ENCODE results near the gene SNED1. TPM values are rescaled to one million over a fixed set of nuclear protein-coding genes. Genes with fewer than 3 reads are reported as not detected.

Gene SNED1
- total RNA-seq, 2 donors from 2014 or later, result 42.0 to 72.1 TPM

DNA sequence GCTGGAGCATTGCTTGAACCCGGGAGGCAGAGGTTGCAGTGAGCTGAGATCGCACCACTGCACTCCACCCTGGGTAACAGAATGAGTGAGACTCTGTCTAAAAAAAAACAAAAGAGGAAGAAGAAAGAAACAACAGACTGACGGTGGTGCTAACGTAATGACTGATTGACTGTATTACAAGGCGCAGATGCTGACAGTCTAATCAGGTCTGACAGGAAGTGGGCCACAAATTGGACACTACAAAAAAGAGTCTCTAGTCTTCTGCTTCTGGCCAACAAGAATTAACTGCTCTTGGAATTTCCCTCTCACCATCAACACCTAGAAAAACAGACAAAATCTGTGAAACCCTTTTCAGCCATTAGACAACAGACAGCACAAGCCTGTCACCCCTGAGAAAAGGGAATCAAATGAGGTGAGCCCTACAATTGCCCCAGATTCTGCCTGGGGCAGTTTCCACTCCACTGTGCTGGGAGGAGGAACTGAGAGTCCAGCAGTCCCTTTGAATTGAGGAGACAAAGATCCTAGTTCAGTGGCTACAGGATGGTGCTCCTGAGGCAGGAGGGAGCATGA, 43.3 kb downstream of the SNED1 start:
- no peak for DNase-seq
- Mint-ChIP-seq H3K36me3 (ENCODE audit: low read depth) (peaks cover 4% of the 10 kb centered on the region), H3K27ac (peak overlapping the region; percentile 86), H3K27me3 (no peaks in the 10 kb centered on the region), H3K4me1 (peaks cover 22% of the 10 kb centered on the region), H3K4me3 (no peak overlapping the region)
- peak; percentile 62 for ATAC-seq
- H3K9me3 ChIP-seq (ENCODE audit: control insufficient read depth, low read length, poor library complexity, severe bottlenecking), result no peaks in the 10 kb centered on the region

DNA sequence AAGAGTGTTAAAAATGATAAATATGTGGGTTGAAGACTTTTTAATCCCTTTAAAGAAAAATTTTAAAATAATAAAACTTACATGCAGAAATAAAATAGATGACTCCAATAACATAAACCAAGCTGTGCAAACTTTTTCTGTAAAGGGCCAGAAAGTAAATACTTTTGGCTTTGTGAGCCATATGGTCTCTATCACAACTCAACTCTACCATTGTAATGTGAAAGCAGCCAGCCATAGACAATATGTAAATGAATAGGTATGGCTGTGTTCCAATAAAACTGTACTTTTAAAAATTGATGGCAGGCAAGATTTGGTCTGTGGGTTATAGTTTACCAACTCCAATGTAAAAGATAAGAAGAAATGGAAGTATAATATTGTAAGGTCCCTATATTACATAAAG, 45.2 kb downstream of the SNED1 start:
- no peak for DNase-seq
- H3K27me3 Mint-ChIP-seq, result no peaks in the 10 kb centered on the region
- H3K4me3 Mint-ChIP-seq, result no peak overlapping the region
- peak overlapping the region; percentile 14 for H3K27ac Mint-ChIP-seq
- H3K4me1 Mint-ChIP-seq, result peaks cover 15% of the 10 kb centered on the region
- peaks cover 4% of the 10 kb centered on the region for H3K36me3 Mint-ChIP-seq (ENCODE audit: low read depth)
- no peaks in the 10 kb centered on the region for H3K9me3 ChIP-seq (ENCODE audit: control insufficient read depth, low read length, poor library complexity, severe bottlenecking)
- no peak for ATAC-seq

DNA sequence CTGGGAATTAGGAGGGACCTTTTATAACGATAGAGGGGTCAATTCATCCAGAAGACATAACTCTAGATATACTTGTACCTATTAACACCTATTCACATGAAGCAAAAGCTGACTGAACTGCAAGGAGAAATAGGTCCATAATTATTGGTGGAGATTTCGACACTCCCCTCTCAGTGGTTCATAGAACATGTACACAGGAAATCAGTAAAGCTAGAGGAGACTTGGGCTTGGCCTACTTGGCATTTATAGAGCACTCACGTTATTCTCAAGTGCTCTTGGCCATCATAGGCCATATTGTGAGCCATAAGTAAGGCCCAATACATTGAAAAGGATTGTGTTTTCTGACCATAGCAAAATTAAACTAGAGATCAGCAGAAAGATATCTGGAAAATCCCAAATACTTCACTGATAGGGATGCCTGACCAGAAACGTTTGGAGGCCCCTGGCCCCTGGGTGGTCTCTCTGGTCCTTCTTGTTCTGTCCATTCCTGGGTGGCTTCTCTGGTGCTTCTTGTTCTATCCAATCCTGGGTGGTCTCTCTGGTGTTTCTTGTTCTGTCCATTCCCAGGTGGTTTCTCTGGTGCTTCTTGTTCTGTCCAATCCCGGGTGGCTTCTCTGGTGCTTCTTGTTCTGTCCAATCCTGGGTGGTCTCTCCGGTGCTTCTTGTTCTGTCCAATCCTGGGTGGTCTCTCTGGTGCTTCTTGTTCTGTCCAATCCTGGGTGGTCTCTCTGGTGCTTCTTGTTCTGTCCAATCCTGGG, 49.0 kb downstream of the SNED1 start:
- peaks cover 4% of the 10 kb centered on the region for H3K36me3 Mint-ChIP-seq (ENCODE audit: low read depth)
- H3K4me1 Mint-ChIP-seq, result peaks cover 3% of the 10 kb centered on the region
- no peak overlapping the region for H3K4me3 Mint-ChIP-seq
- H3K9me3 ChIP-seq (ENCODE audit: control insufficient read depth, low read length, poor library complexity, severe bottlenecking), result no peaks in the 10 kb centered on the region
- ATAC-seq, result no peak
- H3K27ac Mint-ChIP-seq, result no peak overlapping the region
- no peaks in the 10 kb centered on the region for H3K27me3 Mint-ChIP-seq
- DNase-seq, result no peak

GRCh38 chr2:241048149-241048948, 49.9 kb downstream of the SNED1 start:
- DNase-seq (no peak), ATAC-seq (no peak)
- Mint-ChIP-seq H3K4me1 (no peaks in the 10 kb centered on the region), H3K27ac (no peak overlapping the region), H3K27me3 (no peaks in the 10 kb centered on the region), H3K4me3 (no peak overlapping the region), H3K36me3 (ENCODE audit: low read depth) (peaks cover 2% of the 10 kb centered on the region)
- H3K9me3 ChIP-seq (ENCODE audit: control insufficient read depth, low read length, poor library complexity, severe bottlenecking), result no peaks in the 10 kb centered on the region

DNA sequence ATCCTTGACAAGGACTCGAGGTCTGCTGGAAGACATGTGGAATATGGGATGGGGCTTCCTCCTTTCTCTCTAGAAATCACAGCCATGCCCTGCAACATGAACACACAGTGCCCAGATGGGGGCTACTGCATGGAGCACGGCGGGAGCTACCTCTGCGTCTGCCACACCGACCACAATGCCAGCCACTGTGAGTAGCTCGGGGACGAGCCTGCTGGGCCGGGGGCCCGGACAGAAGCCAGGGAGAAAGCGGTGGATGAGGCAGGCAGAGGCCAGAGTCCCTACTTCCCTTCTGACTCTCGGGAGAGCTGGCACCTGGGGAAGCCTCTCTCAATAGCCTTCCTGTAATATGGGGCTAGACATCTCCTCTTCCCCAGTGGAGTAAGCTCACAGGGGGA, 50.5 kb downstream of the SNED1 start:
- Mint-ChIP-seq H3K4me1 (no peaks in the 10 kb centered on the region), H3K27me3 (no peaks in the 10 kb centered on the region), H3K4me3 (no peak overlapping the region), H3K27ac (no peak overlapping the region), H3K36me3 (ENCODE audit: low read depth) (peaks cover 2% of the 10 kb centered on the region)
- ATAC-seq (no peak), DNase-seq (no peak)
- no peaks in the 10 kb centered on the region for H3K9me3 ChIP-seq (ENCODE audit: control insufficient read depth, low read length, poor library complexity, severe bottlenecking)

- no peaks in the 10 kb centered on the region for H3K9me3 ChIP-seq (ENCODE audit: control insufficient read depth, low read length, poor library complexity, severe bottlenecking)
- Mint-ChIP-seq H3K4me1 (peaks cover under 1% of the 10 kb centered on the region), H3K36me3 (ENCODE audit: low read depth) (peaks cover 2% of the 10 kb centered on the region), H3K4me3 (peak overlapping the region; percentile 33), H3K27ac (no peak overlapping the region), H3K27me3 (no peaks in the 10 kb centered on the region)
- ATAC-seq (no peak), DNase-seq (peak in 1 of 3 donors; percentile 9)
Measured at GRCh38 chr2:241049739-241050623, 51.6 kb downstream of the SNED1 start.

DNA sequence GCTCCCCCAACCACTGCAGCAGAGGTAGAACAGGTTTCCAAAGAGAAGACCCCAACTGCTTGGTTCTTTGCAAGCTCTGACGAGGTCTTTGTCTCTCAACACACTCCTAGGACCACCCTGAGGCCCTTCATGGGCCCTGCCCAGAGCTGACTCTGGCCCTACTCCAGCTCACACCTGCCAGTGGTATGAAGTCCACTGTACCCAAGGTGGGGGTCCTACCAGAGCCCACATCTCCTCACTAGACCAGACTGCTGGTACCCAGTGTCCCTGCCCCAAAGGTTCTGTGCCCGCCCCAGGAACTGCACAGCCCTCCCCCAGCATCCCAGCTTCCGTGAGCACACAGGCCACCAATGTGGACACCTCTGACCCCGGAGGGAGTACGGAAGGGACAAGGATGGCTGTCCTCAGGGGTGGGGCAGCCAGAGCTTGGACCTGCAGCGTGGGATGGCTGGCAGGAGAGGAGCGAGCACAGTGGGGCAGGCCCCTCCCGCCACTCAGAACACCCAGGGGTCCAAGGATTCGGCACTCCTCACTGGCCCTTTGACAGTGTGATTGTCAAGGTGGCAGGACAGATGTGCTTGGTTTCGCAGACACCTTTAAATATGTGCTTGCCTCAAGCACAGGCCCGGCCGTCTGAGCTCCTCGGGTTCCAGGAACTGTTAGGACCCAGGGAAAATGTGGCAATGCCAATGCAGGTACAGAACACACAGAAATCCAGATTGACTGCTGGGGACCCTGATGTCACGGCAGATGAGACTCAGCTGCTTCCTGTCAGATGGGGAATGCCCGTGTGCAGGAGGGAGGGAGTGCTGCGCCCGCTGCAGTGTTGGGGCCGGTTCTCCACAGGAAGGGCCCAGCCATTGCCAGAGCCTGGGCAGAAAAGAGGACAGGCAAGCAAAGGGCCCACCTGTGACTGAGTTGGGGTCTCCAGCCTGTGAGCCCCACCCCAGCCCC, 52.5 kb downstream of the SNED1 start:
- Mint-ChIP-seq H3K27ac (no peak overlapping the region), H3K36me3 (ENCODE audit: low read depth) (no peaks in the 10 kb centered on the region), H3K4me1 (peaks cover 3% of the 10 kb centered on the region), H3K4me3 (no peak overlapping the region), H3K27me3 (no peaks in the 10 kb centered on the region)
- no peaks in the 10 kb centered on the region for H3K9me3 ChIP-seq (ENCODE audit: control insufficient read depth, low read length, poor library complexity, severe bottlenecking)
- ATAC-seq (peak; percentile 47), DNase-seq (peak in 1 of 3 donors; percentile 8)

- Mint-ChIP-seq H3K4me3 (no peak overlapping the region), H3K27ac (no peak overlapping the region), H3K27me3 (no peaks in the 10 kb centered on the region), H3K36me3 (ENCODE audit: low read depth) (no peaks in the 10 kb centered on the region), H3K4me1 (peaks cover 5% of the 10 kb centered on the region)
- no peak for DNase-seq
- no peak for ATAC-seq
- no peaks in the 10 kb centered on the region for H3K9me3 ChIP-seq (ENCODE audit: control insufficient read depth, low read length, poor library complexity, severe bottlenecking)
Measured at GRCh38 chr2:241051578-241052487, 53.4 kb downstream of the SNED1 start.

DNA sequence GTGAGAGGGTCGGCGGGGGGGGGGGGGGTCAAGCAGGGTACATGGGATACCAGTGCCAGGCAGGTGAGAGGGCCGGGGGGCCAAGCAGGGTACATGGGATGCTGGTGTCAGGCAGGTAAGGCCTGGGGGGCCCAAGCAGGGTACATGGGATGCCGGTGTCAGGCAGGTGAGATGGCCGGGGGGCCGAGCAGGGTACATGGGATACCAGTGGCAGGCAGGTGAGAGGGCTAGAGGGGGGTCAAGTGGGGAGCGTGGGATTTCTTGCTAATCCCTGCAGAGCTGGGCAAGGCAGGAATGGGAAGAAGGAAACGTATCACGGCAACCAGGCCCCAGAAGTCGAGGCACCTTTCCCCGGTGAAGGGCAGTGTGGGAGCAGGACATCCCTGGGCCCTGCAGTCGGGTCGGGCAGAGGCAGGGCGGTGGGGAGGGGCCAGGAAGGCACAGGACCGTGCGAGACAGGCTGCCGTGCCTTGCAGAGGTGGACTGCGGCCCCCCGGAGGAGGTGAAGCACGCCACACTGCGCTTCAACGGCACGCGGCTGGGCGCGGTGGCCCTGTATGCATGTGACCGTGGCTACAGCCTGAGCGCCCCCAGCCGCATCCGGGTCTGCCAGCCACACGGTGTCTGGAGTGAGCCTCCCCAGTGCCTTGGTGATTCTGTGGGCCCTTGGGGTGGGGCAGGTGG, 54.4 kb downstream of the SNED1 start:
- no peak overlapping the region for H3K27ac Mint-ChIP-seq
- H3K27me3 Mint-ChIP-seq, result no peaks in the 10 kb centered on the region
- H3K9me3 ChIP-seq (ENCODE audit: control insufficient read depth, low read length, poor library complexity, severe bottlenecking), result no peaks in the 10 kb centered on the region
- no peaks in the 10 kb centered on the region for H3K36me3 Mint-ChIP-seq (ENCODE audit: low read depth)
- no peak for ATAC-seq
- H3K4me3 Mint-ChIP-seq, result peak overlapping the region; percentile 12
- peaks cover 7% of the 10 kb centered on the region for H3K4me1 Mint-ChIP-seq
- DNase-seq, result peak in 1 of 3 donors; percentile 6

- ATAC-seq (no peak), DNase-seq (no peak)
- H3K36me3 Mint-ChIP-seq (ENCODE audit: low read depth), result no peaks in the 10 kb centered on the region
- H3K4me3 Mint-ChIP-seq, result no peak overlapping the region
- H3K4me1 Mint-ChIP-seq, result peaks cover 9% of the 10 kb centered on the region
- H3K27me3 Mint-ChIP-seq, result no peaks in the 10 kb centered on the region
- no peak overlapping the region for H3K27ac Mint-ChIP-seq
- H3K9me3 ChIP-seq (ENCODE audit: control insufficient read depth, low read length, poor library complexity, severe bottlenecking), result no peaks in the 10 kb centered on the region
Measured at GRCh38 chr2:241053576-241054251, 55.3 kb downstream of the SNED1 start.
